ENCODE measurements around the gene SLC25A21.

SLC25A21 gene

GRCh38 chr14:36974985-36975384 is 197.4 kb downstream of the SLC25A21 start:
- DNase-seq (ENCODE audit: low spot score), result no peak
- no peak for TF ChIP-seq CTCF (IDR thresholded peaks at IDR 0.05; ENCODE audit: extremely low read depth, missing control alignments)

GRCh38 chr14:36973806-36974442 is 198.5 kb downstream of the SLC25A21 start:
- no peak for TF ChIP-seq CTCF (IDR thresholded peaks at IDR 0.05; ENCODE audit: extremely low read depth, missing control alignments)
- no peak for DNase-seq (ENCODE audit: low spot score)

- no peak for TF ChIP-seq CTCF (IDR thresholded peaks at IDR 0.05; ENCODE audit: extremely low read depth, missing control alignments)
- DNase-seq (ENCODE audit: low spot score), result no peak
Measured at GRCh38 chr14:36971263-36971855, 201.0 kb downstream of the SLC25A21 start.

GRCh38 chr14:36967892-36968555 is 204.4 kb downstream of the SLC25A21 start:
- DNase-seq (ENCODE audit: low spot score), result no peak
- no peak for TF ChIP-seq CTCF (IDR thresholded peaks at IDR 0.05; ENCODE audit: extremely low read depth, missing control alignments)

- no peak for TF ChIP-seq CTCF (IDR thresholded peaks at IDR 0.05; ENCODE audit: extremely low read depth, missing control alignments)
Measured at GRCh38 chr14:36955967-36956366, 216.4 kb downstream of the SLC25A21 start.

GRCh38 chr14:36955376-36955775 is 217.0 kb downstream of the SLC25A21 start:
- TF ChIP-seq CTCF (IDR thresholded peaks at IDR 0.05; ENCODE audit: extremely low read depth, missing control alignments), result no peak
- DNase-seq (ENCODE audit: low spot score), result no peak

More at GRCh38 chr14:36955967-36956366, 216.4 kb downstream of the SLC25A21 start:
- no peak for DNase-seq (ENCODE audit: low spot score)

- no peak for TF ChIP-seq CTCF (IDR thresholded peaks at IDR 0.05; ENCODE audit: extremely low read depth, missing control alignments)
- no peak for DNase-seq (ENCODE audit: low spot score)
Measured at GRCh38 chr14:36952689-36953088, 219.7 kb downstream of the SLC25A21 start.

All from GM20000 (cell line).